HUDEP-2 (cell line): Measurements from ENCODE around the gene TUSC2.
A peak's percentile ranks its signal among the peaks of the same experiment; 100 is the strongest.

Experiments
- DNase-seq, 76 experiments: peaks; one replicate each; lab custom pipeline; 2025; ENCODE audit not compliant: unreplicated experiment in 76 of 76; lab: John Stamatoyannopoulos, UW

The TUSC2 gene

DNA sequence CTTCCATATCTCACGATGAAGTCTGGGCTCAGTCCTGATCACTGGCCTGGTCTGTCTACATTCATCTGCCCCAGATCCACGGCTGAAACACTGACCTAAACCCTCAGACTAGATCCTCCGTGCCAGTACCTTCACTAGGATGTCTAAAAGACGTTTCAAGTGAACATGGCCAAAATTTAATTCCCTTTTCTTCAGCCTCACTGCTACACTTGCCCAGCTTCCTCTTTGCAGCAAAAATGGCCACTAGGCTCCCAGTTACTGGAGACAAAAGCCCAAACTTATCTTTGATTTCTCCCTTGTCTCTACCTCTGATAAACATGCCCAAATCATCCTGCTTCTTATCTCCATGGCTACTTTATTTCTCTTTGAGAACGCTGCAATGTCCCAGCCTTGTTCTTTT lies 10.9 kb upstream of the TUSC2 start:
- DNase-seq: peak in 9 of 76 experiments; percentile 18 to 58 (median 34)

DNA sequence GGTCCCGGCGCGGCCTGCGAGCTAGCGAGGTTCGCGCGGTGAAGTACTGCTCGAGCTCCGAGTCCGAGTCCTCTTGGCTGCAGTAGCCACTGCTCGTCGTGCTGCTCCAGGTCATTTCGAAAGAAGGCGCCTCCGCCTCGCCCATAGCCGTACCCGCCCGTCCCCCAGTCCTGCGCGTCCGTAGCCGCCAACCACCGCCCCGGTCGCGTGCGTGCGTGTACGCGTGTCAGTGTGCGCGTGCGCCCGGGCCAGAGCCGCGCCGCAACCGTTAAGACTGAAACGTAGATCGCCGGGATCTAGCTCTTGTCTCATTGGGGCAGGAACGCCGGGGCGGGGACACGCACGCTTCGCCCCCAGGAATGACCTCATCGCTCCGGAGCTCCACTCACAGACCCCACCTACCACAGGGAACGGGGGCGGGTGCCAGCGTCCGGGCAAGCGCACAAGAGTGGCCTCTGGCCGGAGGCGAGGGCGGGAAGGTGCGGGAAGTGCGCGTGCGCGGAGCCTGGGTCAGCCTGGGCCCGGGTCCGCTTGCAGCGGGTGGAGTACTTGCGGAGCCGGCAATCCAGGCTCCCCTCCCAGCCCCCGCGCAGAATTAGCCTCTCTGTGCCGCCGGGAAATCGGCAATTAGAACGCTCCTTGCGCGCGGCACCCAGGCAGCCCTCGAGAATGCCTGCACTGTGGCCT lies 9.3 kb upstream of the TUSC2 start:
- DNase-seq: peak in 75 of 76 experiments; percentile 59 to 99 (median 98)

DNA sequence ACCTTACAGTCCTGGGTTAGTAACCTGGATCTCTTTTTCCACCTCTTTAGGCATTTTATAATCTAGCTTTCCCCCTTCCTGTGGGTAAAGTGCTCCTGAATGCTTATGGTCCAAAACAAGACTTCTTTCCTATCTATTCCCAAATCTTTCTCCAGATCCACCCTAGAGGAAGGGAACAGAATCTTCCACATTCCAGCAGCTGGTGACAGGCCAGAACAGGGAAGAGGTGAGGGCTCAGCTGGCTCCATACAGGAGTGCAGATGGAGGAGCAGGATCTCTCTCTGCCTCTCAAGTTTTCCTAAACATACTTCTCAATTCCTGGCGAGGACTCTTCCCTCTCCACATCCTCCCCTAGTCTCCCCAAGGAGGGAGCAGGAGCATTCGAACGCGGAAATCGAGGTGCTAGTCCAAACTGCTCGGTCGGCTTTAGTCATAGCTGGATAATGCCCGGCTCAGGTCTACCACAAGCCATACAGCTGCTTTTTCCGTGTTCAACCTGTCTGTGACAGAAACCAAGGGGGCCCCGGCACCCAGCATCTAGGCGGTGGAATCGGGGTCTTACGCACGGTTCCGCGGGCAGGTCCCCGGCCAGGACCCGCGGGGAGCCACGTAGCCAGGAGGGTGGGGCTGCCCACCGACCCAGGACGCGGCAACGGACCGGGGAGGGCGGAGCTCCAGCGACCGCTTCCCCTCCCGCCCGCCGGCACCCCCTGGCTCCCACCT lies 8.6 kb upstream of the TUSC2 start:
- DNase-seq: peak in 5 of 76 experiments; percentile 45 to 65 (median 54)

DNA sequence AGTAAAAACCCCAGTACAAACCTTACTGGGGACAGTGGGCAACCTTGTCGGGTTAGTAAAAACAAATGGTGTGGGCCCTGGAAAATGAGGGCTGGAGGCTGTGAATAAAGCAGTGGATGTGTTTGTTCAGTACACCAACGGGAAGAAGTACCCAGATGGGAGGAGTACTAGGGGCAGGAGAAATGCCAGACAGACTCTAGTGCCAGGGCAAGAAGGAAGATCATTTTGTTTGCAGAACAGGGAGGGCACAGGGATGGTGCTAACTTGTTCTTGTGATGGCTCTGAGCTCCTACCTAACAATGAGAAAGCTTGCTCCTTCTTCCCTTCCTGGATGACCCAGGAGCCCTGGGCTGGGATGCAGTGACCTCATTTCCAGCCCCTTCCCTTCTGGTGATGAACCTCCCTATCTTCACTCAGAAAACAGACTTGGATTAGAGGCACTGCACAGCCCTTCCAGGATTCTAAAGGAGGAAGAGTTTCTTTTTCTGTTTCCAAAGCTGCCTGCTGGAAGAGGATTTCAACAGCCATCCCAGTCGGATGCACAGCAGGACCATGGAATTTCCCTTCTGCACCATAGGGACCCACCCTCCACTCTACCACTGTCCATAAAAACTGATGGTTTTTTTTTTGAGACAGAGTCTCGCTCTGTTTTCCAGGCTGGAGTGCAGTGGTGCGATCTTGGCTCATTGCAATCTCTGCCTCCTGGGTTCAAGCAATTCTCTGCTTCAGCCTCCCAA lies 6.5 kb upstream of the TUSC2 start:
- DNase-seq: no peak

DNA sequence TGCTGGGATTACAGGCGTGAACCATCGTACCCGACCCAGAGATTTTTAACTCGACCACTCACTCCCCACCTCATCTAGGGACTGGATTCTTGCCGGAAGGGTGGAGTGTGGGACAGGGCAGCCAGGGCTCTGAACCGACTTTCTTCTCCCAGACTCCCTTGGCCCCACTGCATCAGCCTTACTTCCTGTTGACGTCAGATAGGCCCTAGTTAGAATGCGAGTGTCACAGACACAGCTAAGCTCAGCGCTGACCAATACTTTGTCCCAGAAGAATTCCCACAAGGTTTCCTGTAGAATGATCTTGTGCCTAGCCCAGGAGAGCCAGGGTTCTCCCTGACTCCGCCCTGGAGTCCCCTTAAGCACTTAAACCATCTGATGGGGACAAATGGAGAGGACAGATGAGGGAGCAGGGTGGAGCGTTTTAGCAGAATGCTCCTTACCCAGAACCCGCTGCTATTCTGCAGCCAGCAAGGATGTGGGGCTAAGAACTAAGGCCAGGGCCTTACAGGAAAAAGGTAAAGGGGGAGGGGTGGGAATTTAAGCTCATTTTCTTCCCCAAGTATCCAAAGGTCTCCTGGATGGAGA lies 5.8 kb upstream of the TUSC2 start:
- no peak for DNase-seq

DNA sequence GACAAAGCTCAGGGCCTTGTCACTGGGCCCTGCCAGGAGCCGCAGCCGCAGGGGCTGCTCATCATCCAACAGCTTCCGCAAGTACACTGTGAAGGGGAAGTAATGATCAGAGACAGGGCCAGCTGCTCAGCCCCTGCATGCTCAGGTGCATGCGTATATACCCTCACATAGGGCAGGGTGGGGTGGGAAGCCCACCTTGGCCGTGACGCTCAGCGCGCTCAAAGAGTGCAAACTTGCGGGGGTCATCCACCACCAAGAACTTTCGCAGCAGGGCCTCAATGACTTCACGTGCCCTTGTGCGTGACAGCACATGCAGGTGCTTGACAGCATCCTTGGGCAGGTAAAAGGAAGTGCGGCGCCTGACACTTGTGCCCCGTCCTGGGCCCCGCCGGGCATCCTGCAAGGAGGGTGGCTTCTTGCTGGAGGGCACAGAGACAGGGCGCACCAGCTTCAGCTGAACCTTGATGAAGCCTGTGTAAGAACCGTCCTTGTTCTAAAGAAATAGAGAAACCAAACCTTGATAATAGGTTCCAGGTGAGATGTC lies 3.4 kb upstream of the TUSC2 start:
- no peak for DNase-seq

DNA sequence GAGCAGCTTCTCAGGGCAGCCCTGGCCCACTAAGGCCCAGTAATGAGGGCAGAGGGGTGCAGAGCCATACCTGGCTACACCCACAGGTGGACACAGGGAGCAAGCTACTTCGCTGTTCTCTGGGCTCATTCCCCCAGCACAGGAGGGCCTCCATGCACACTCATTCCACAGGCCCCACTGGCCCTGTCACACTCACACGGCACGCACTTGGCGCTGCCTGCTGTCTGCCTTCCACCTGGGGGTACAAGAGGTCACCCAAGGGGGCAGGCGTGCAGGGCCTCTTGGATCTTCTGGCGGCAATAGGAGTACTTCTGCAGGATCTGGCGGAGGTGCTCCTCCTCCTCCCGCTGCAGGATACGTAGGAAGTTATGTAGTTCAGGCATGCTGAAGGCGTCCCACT lies 2.3 kb upstream of the TUSC2 start:
- no peak for DNase-seq

DNA sequence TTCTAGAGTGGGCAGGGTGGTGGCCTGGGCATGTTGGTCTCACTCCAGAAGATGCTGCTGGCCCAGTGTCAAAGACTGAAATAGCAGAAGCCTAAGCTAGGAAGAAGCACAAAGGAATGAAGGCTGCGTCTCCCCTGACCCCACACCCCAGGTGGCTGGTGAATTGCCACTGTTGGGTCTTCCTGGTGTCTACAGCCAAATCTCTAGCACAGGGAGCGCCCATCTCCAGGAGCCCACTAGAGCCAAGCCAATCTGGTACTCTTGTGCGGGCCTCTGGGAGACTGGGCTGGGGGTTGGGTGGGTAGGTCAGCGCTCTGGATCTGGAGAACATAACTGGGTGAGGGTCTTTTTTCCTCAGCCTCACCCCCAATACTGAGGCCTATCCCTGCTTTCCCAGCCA lies 894 bp downstream of the TUSC2 start:
- no peak for DNase-seq

DNA sequence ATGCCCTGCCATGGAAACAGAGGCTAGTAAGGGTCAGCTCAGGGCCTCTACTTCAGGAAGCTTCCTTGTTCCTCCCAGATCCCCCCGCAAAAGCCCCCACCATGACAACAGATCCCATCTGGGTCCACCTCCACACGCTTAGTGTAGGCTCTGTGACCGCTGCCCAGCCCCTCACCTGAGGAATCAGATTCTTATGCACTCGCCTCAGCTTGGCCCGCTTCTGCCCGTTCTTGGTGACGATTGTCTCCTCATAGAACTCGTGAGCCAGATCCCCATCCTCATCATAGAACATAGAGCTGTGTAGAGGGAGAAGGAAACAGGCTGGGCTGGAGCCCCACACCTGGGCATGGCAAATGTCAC lies 1.9 kb downstream of the TUSC2 start:
- DNase-seq: no peak

DNA sequence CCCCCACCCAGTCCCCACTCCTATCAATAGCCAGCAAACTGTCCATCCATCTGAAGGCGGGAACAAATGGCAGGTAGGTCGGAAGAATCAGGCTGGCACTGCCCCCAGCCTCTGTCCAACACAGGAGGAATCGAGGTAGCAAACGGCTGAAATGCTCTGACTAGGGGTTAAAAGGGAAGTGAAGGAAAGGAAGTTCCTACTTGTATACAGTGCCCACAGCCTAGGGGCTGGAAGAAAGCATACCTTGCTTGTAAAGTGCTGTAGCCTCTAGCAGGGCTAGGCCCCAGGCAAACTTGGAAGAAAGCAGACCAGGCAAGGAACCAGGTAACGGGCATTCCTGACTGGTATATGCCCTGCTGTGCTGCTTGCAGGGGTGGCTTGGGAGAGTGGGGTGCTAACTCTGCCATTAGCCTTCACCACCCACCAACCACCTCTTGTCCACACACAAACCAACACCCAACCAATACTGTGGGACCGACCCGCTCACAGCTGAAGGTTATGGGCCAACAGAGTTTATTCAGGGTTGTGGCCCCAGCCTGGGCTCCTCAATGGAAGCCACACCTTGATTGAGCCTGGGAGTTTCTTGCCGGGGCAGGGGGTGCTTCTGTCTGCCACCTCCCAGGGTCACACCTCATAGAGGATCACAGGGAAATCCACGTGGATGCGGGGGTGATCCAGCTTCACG lies 2.4 kb downstream of the TUSC2 start:
- DNase-seq: no peak

DNA sequence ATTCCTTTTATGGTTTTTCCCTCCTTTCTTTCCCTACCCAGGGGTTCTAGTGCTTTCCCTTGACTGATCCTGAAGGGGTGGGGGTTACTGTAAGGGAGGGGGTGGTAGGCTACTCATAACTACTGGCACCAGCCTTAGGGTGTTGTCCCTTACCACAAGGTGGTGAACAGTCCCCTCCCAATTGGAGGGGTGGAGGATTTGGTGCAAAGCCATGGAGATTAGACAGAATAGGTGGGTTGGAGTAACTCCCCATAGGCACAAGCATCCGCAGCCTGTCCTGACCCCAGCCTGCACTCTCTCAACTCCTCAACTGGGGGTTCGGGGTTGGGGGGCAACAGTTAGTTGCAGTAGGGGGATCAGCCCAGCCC lies 2.9 kb downstream of the TUSC2 start:
- peak in 14 of 76 experiments; percentile 11 to 51 (median 22) for DNase-seq

DNA sequence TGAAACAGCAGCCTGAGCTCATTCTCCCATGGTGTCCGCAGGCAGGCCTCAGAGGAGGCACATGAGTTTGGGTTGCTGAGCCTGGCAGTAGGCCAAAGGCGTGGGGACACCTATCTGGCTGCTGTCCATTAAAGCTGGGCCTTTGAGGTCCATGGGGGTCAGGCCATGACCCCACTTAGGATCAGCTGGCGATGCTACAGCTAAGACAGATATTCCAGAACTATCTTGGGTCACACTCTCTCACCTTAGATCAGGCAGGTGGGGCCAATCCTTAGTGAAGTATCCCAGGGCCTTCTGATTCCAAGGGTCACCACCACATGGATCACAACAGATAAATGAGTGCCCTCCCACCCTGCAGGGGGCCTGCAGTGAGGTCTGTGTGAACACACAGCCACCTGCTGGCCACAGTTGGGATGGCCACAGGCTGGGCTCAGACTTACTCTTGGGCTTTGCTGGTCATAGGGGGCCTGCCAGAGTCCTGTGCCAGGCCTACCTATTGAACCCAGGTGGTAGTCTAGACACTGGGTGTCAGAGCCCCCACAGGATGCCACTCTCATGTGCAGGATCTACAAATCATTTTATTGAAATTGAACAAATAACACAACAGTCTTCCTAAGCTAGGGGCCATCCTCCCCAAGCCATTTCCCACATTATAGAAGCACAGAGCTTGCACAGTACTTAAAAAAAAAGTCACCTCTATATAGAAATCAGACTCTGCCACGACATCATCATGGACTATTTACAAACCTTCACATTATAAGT lies 3.5 kb downstream of the TUSC2 start:
- DNase-seq: peak in 56 of 76 experiments; percentile 2 to 79 (median 49)

DNA sequence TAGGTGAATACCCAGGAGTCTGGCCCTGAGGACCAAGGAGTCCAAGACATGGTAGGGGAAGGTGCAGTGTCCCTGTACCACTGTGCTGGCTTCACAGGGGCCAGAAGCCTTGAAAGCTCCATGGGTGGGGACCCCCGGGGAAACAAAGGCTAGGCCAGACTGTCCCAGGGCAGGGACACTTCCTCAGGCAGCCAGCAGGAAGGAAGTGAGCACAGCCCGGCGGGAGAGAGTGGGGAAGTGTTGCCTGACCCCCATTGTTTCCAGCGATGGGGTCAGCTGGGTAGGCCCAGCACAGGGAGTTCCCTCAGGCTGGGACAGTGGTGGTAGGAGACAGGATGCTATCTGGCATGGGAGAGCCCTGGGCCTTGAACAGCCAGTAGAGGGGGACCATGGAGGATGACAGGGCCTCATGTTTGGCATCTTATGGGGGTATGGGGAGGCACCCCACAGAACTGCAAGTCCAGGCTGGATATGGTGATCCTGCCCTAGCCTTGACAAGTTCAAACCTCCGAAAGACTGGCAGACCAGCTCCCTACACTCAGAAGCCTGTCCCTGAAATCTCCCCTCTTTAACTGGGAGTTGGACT lies 4.3 kb downstream of the TUSC2 start:
- no peak for DNase-seq

DNA sequence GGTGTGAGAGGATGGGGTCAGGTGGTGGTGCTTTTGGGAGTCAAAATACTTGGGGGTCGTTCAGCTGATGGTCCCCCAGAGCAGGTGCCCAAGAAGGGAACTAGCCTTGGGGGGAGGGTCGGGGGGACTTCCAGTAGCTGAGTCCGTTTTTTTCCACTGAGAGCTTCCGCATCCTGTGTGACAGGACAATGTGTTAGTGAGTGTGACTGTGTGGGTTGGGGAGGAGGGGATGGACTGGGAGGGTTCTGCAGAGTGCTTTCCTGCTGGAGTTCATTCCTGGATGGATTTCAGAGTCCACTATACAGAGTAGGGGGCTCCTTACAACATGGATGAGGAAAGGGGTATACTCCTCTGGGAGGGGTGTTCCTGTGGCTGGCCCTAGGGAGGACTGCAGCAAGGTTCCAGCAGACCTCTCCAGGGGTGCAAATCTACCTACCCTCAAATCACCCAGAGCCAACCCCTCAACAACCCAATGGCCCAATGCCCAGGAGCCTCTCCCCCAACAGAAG lies 4.9 kb downstream of the TUSC2 start:
- DNase-seq: no peak

DNA sequence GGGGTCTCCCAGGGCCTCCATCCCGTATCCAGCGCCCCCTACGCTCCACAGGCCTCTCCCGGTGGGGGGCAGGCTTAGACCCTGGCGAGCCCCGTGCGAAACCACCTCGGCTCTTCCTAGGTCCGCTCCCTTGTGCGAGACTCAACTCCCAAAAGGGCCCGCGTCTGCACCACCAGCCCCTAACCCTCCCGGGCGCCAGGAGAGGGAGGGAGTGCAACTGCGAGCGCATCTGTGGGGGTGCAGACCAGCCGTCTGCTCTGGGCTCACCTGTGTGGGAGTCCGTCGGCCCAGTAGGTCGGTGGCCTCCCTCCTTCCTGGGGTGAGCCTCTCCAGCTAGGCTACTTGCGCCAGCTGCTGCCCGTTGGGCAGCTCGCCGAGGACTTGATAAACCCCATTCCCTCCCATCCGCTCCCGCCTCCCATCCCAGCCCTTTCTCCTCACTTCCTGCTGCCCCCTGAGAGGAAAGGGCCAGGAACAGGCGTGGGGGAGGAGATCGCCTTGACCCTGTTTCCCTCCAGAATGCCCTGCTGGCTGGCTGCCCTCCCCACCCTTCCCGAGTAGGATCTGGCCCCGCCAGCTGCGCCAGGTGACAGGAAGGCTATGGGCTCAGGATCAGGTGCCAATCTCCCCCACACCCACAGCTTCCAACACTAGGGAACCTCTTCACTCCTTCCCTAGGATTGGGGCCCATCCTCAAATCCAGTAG lies 5.5 kb downstream of the TUSC2 start, which contains the start of gene HYAL2:
TSS of gene HYAL2 (minus strand) at position 360 of the 706 bp plus-strand sequence. CDS start 2,256 bp downstream, outside the sequence.
- DNase-seq: no peak

DNA sequence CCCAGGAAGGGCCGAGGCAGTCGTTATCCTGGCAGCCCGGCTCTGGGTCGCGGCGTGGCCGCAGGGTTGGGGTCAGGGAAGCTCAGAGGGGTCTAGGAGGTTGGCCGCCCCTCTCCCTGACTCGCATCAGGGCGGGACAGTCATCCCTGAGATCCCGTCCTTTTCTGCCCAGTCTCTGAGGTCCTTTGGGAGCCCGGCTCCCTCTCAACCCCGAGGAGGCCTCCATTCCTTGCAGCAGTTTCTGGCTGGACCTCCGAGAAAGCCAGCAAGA lies 6.0 kb downstream of the TUSC2 start:
- DNase-seq: no peak

DNA sequence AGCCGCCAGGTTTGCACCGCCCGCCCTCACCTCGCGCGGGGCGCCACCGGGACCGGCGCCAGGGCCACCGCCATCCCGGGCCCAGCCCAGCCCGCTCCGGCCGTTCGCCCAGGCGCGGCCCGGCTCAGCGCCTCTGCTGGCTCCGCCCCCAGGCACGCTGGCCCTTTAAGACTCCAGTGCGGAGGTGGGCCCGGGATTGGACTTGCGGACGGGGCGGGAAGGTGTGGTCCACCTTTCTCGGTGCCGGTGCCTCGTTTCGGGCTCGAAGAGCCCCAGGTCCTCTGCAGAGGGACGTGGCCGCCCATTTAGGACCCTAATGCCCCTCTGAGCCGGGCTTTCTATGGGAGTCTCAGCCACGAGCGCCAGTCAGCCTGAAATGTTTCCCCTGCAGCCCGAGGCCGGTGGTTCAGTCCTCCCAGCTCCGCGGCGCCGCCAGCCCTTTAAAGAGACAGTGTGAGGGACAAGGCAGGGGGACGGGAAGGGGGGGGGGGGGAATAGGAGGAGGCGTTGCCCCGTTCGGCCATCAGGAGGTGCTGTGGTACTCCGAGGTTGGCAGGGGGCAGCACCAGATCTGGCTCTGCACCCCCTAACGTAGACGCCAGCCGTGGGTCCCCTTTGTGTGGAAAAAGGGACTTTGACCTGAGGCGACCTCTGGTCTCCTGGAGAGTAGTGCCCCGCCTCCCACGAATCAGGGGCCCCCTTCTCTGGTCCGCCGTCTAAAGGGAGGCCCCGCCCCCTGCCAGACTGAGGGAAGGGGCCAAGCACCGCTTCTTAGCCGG lies 6.5 kb downstream of the TUSC2 start:
- peak in 73 of 76 experiments; percentile 18 to 99 (median 77) for DNase-seq

DNA sequence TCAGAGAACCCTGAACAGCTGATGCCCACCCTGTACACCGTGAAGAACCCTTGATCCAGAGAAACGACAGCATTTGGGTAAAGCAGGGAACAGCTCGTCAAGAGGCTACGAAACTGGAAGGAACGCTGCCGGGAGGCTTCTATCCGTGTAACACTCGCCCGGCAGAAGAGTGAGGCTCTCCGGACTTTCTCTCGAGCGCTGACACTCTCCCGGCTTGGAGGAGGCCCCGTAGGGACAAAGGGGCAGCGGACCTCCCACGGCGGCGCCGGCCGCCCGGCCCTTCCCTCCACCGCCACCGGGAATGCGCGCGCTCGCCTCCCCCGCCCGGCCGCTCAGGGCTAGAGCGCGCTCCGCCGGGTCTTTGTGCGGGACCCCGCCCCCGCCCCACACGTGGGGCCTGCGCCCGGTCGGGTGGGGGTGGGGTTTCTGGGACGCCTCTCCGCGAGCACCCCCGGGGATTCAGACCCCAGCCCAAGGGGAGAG lies 7.1 kb downstream of the TUSC2 start:
- DNase-seq: peak in 48 of 76 experiments; percentile 32 to 82 (median 64)
